ENCODE results near the gene CCDC187. TPM values are rescaled to one million over a fixed set of nuclear protein-coding genes. Genes with fewer than 3 reads are reported as not detected.
A peak's percentile ranks its signal among the peaks of the same experiment; 100 is the strongest.

The CCDC187 gene
- total RNA-seq, 5 donors from 2014 or later (not counting 1 experiment from before 2014, with no cell fraction given) = 0.07 to 0.20 (median 0.09) TPM; not detected in 1

DNA sequence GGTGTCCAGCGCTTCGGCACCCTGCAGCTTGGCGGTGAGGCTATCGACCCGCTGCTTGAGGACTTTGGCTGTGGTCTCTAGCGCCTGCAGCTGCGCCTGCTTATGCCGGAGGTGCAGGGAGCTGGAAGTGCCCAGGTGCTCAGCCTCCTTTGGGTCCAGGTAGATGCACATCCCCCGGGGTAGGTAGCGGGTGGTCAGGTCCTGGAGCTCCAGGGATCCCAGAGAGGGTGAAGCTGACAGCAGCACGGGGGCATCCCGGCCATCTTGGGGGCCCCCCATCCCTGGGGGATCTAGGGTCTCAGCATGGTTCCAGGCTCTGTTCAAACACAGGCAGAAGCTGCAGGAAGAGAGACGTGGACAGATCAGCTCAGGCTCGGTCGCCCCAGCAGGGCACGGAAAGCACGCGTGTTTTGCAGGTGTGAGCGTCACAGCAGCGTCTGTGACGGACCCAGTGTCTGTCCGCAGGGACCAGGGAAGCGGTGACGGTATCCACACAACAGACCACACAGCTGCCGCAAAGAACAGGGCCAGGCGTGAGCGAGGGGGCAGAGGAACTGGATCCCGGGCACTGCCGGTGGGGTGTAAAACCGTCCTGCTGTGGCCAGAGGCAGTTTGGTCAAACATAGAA lies 17.4 kb downstream of the CCDC187 start:
- H3K27ac Mint-ChIP-seq = no peak overlapping the region
- H3K4me3 Mint-ChIP-seq = no peak overlapping the region
- H3K27me3 Mint-ChIP-seq = peaks cover 5 to 8% of the 10 kb centered on the region in 2 donors
- Histone ChIP-seq H3K9me3 (no peaks in the 10 kb centered on the region), H3K27ac (ENCODE audit: low read length) (no peak overlapping the region), H3K4me1 (ENCODE audit: control insufficient read depth in 1 of 2, extremely low read depth in 1 of 2, insufficient read depth in 2 of 2, low read length in 2 of 2) (peaks cover 0 to 17% of the 10 kb centered on the region in 2 experiments), H3K36me3 (ENCODE audit: control insufficient read depth in 2 of 2, extremely low read depth in 1 of 2, insufficient read depth in 1 of 2, low read length in 1 of 2) (no peaks in the 10 kb centered on the region), H3K4me3 (ENCODE audit: control insufficient read depth in 1 of 2, extremely low read depth in 1 of 2, low read length in 1 of 2) (no peak overlapping the region), H3K27me3 (replicated peaks in 1 of 2; ENCODE audit: control insufficient read depth in 2 of 2, extremely low read depth in 1 of 2, insufficient read depth in 2 of 2, low read length in 1 of 2) (peaks cover 0 to 49% of the 10 kb centered on the region in 2 experiments)
- DNase-seq (no peak), ATAC-seq (replicated peaks in 1 of 4) (no peak)
- CTCF ChIA-PET = interaction anchor here in 1 of 2 donors (0.6 kb wide), 1 partner anchor 111 kb away, joined by 3 read pairs; no protein-coding TSS in a partner anchor
- no peaks in the 10 kb centered on the region for H3K36me3 Mint-ChIP-seq
- no peaks in the 10 kb centered on the region for H3K9me3 Mint-ChIP-seq
- WGBS (ENCODE audit: insufficient coverage) = 90% methylated on average over 30 of the region's 30 CpGs
- H3K4me1 Mint-ChIP-seq = peaks cover 2 to 8% (median 6%) of the 10 kb centered on the region in 3 donors
- POLR2A ChIA-PET = no interaction called here

DNA sequence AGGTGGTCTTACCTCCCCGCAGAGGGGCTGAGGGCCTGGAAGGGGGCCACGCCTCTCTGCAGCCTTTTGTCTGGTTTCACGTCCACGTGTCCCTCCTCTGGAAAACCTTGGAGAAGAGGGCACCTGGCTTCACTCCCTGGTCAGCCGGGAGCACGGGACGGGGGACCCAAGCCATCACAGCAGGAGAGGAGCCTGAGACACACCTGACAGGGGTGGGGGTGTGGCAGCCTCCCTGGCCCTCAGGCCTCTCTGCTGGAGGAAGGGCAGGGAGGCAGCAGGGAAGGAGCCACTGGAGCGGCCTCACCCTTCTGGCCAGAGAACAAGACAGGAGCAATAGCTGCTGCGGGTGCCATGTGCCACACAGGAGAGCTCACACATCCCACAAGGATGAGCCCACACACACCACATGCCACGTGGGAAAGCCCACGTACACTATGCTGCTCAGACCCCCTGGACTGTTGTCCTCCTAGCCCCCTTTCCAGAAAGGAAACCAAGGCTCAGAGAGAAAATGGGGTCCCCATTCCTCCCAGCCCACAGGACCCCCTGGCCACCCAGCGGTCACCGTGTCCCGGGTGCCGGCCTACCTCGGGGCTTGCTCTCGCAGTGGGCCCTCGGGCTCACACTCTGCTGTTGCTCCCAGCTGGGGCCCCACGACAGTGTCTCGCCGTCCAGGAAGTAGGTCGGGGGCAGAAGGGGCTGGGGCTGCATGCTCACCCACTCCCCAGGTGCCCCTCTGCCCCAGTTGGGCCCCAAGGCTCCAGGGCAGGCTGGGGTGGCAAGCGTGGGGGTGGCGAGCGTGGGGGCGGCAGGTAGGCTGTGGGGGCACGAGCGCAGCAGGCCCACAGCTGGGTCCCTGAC lies 18.2 kb downstream of the CCDC187 start:
- peaks cover 0 to 17% of the 10 kb centered on the region in 2 experiments for H3K4me1 ChIP-seq (ENCODE audit: control insufficient read depth in 1 of 2, extremely low read depth in 1 of 2, insufficient read depth in 2 of 2, low read length in 2 of 2)
- DNase-seq = no peak
- 62% methylated on average over 19 of the region's 28 CpGs for WGBS (ENCODE audit: insufficient coverage)

DNA sequence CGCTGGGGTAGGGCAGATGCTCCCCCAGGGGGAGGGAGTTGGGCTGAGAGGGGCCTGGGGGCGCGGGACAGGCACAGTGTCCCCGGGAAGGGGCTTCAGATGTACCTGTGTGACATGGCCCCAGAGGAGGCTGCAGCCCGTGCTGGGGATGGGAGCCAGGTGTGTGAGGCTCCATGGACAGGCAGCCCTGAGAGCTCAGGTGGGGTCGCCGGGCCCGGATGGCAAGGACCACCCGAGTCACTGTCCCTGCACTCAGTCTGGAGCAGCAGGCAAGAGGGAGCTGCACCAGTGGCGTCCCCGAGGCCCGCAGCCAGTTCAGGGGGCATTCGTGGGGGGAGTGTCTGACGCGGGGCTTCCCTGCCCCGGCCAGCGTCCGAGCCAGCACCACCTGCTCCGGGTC lies 18.9 kb downstream of the CCDC187 start:
- Mint-ChIP-seq H3K27me3 (peaks cover 5 to 11% of the 10 kb centered on the region in 2 donors), H3K36me3 (no peaks in the 10 kb centered on the region), H3K4me3 (no peak overlapping the region), H3K27ac (no peak overlapping the region), H3K4me1 (peaks cover 2 to 8% (median 6%) of the 10 kb centered on the region in 3 donors), H3K9me3 (no peaks in the 10 kb centered on the region)
- POLR2A ChIA-PET = interaction anchor here in 1 of 2 donors (0.6 kb wide), 1 partner anchor 972 kb away, joined by 3 read pairs; no protein-coding TSS in a partner anchor
- WGBS (ENCODE audit: insufficient coverage) = 88% methylated on average over 16 of the region's 19 CpGs
- H3K4me1 ChIP-seq (ENCODE audit: control insufficient read depth in 1 of 2, extremely low read depth in 1 of 2, insufficient read depth in 2 of 2, low read length in 2 of 2) = peaks cover 0 to 17% of the 10 kb centered on the region in 2 experiments
- H3K9me3 ChIP-seq = no peaks in the 10 kb centered on the region
- H3K27me3 ChIP-seq (replicated peaks in 1 of 2; ENCODE audit: control insufficient read depth in 2 of 2, extremely low read depth in 1 of 2, insufficient read depth in 2 of 2, low read length in 1 of 2) = peaks cover 0 to 57% of the 10 kb centered on the region in 2 experiments
- no peak overlapping the region for H3K4me3 ChIP-seq (ENCODE audit: control insufficient read depth in 1 of 2, extremely low read depth in 1 of 2, low read length in 1 of 2)
- DNase-seq (no peak), ATAC-seq (replicated peaks in 1 of 4) (no peak)
- no peaks in the 10 kb centered on the region for H3K36me3 ChIP-seq (ENCODE audit: control insufficient read depth in 2 of 2, extremely low read depth in 1 of 2, insufficient read depth in 1 of 2, low read length in 1 of 2)
- CTCF ChIA-PET = no interaction called here
- no peak overlapping the region for H3K27ac ChIP-seq (ENCODE audit: low read length)

More for the DNA sequence above, 18.2 kb downstream of the CCDC187 start:
- Histone ChIP-seq H3K9me3 (no peaks in the 10 kb centered on the region), H3K27me3 (replicated peaks in 1 of 2; ENCODE audit: control insufficient read depth in 2 of 2, extremely low read depth in 1 of 2, insufficient read depth in 2 of 2, low read length in 1 of 2) (peaks cover 0 to 51% of the 10 kb centered on the region in 2 experiments), H3K27ac (ENCODE audit: low read length) (no peak overlapping the region), H3K36me3 (ENCODE audit: control insufficient read depth in 2 of 2, extremely low read depth in 1 of 2, insufficient read depth in 1 of 2, low read length in 1 of 2) (no peaks in the 10 kb centered on the region), H3K4me3 (ENCODE audit: control insufficient read depth in 1 of 2, extremely low read depth in 1 of 2, low read length in 1 of 2) (no peak overlapping the region)
- Mint-ChIP-seq H3K36me3 (no peaks in the 10 kb centered on the region), H3K4me1 (peaks cover 2 to 8% (median 6%) of the 10 kb centered on the region in 3 donors), H3K27ac (no peak overlapping the region), H3K27me3 (peaks cover 5 to 11% of the 10 kb centered on the region in 2 donors), H3K9me3 (no peaks in the 10 kb centered on the region), H3K4me3 (no peak overlapping the region)
- no peak for ATAC-seq (replicated peaks in 1 of 4)
- ChIA-PET CTCF (no interaction called here), POLR2A (interaction anchor here in 1 of 2 donors (0.6 kb wide), 1 partner anchor 971 kb away, joined by 3 read pairs; no protein-coding TSS in a partner anchor)

DNA sequence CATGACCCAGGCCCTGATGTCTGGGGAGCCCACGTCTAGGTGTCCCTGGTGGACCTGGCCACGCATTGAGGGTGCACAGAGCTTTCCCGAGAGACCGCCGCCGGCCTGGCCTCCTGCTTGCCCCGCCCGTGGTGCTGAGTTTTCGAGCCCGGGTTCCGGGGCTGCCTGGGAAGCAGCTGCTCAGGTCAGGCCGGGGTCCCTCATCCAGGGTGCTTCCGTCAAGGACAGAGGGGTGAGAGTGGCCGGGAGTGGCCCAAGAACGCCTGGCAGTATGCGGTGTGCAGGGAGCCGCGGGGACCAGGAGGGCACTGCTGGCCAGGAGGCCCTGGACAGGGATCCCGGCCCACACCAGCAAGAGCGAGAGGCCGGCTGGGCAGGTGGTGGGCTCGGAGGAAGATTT lies 19.6 kb downstream of the CCDC187 start:
- ChIA-PET POLR2A (interaction anchor here in 1 of 2 donors (0.5 kb wide), 1 partner anchor 19 kb away, joined by 5 read pairs; no protein-coding TSS in a partner anchor), CTCF (no interaction called here)
- Histone ChIP-seq H3K4me1 (ENCODE audit: control insufficient read depth in 1 of 2, extremely low read depth in 1 of 2, insufficient read depth in 2 of 2, low read length in 2 of 2) (peaks cover 0 to 17% of the 10 kb centered on the region in 2 experiments), H3K4me3 (ENCODE audit: control insufficient read depth in 1 of 2, extremely low read depth in 1 of 2, low read length in 1 of 2) (no peak overlapping the region), H3K27me3 (replicated peaks in 1 of 2; ENCODE audit: control insufficient read depth in 2 of 2, extremely low read depth in 1 of 2, insufficient read depth in 2 of 2, low read length in 1 of 2) (peaks cover 0 to 61% of the 10 kb centered on the region in 2 experiments), H3K9me3 (no peaks in the 10 kb centered on the region), H3K27ac (ENCODE audit: low read length) (no peak overlapping the region), H3K36me3 (ENCODE audit: control insufficient read depth in 2 of 2, extremely low read depth in 1 of 2, insufficient read depth in 1 of 2, low read length in 1 of 2) (no peaks in the 10 kb centered on the region)
- DNase-seq (no peak), ATAC-seq (replicated peaks in 1 of 4) (no peak)
- no peaks in the 10 kb centered on the region for H3K9me3 Mint-ChIP-seq
- H3K4me1 Mint-ChIP-seq = peaks cover 2 to 8% (median 6%) of the 10 kb centered on the region in 3 donors
- H3K4me3 Mint-ChIP-seq = no peak overlapping the region
- 89% methylated on average over 22 of the region's 22 CpGs for WGBS (ENCODE audit: insufficient coverage)
- H3K27ac Mint-ChIP-seq = no peak overlapping the region
- peaks cover 5 to 11% of the 10 kb centered on the region in 2 donors for H3K27me3 Mint-ChIP-seq
- no peaks in the 10 kb centered on the region for H3K36me3 Mint-ChIP-seq

DNA sequence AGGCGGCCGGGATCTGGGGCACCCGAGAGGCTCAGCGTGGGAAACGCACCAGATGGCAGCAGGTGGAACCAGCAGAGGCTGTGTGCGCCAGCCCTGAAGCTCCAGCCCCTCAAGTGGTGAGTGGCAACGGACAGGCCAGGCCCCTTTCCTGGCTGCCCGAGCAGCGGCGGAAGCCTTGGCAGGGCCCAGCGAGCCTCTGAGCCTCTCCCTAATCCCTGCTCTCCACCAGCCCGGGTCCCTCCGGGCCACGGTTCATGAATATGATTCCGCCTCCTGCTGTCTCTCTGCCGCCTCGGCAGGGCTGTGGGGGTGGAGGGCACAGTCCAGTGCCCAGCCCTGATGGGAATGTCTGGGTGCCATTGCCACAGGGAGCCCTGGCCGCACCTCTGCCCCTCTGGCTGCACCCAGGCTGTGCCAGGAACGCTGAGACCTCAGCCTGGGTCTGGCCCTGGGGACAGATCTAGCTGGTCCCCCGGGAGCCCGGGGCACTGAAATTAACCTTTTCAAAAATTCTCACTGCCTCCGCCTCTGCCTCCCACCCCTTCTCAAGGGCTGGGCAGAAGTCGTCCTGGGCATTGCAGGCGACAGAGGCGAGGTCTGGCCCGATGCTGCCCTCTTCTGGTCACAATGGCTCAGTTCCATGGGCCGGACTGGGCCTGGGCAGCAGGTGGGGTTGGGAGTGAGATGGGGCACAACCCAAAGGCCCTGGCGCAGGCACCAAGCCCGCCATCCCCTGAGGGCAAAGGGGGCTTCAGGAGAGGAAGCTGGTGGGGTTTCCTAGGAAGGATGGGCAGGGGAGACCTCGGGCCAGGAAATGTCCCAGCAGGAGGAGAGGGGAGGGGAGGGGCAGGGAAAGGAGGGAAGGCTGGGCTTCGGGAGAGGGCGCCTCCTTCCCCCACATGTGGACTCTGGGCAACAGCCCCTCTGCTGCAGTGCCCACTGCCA lies 20.3 kb downstream of the CCDC187 start:
- ChIA-PET POLR2A (interaction anchor here in 1 of 2 donors (0.5 kb wide), 1 partner anchor 19 kb away, joined by 5 read pairs; no protein-coding TSS in a partner anchor), CTCF (no interaction called here)
- H3K9me3 ChIP-seq = no peaks in the 10 kb centered on the region
- Mint-ChIP-seq H3K9me3 (no peaks in the 10 kb centered on the region), H3K4me1 (peaks cover 2 to 8% (median 6%) of the 10 kb centered on the region in 3 donors), H3K4me3 (peak overlapping the region in 2 of 3 donors; percentile 35 to 52), H3K27ac (no peak overlapping the region), H3K27me3 (peaks cover 5 to 11% of the 10 kb centered on the region in 2 donors), H3K36me3 (no peaks in the 10 kb centered on the region)
- DNase-seq = peak; percentile 19 to 82 (median 59)
- H3K27ac ChIP-seq (ENCODE audit: low read length) = no peak overlapping the region
- ATAC-seq (replicated peaks in 1 of 4) = peak; percentile 87 to 94 (median 92)
- no peaks in the 10 kb centered on the region for H3K36me3 ChIP-seq (ENCODE audit: control insufficient read depth in 2 of 2, extremely low read depth in 1 of 2, insufficient read depth in 1 of 2, low read length in 1 of 2)
- H3K4me1 ChIP-seq (ENCODE audit: control insufficient read depth in 1 of 2, extremely low read depth in 1 of 2, insufficient read depth in 2 of 2, low read length in 2 of 2) = peaks cover 0 to 17% of the 10 kb centered on the region in 2 experiments
- 33% methylated on average over 23 of the region's 32 CpGs for WGBS (ENCODE audit: insufficient coverage)
- H3K4me3 ChIP-seq (ENCODE audit: control insufficient read depth in 1 of 2, extremely low read depth in 1 of 2, low read length in 1 of 2) = no peak overlapping the region
- H3K27me3 ChIP-seq (replicated peaks in 1 of 2; ENCODE audit: control insufficient read depth in 2 of 2, extremely low read depth in 1 of 2, insufficient read depth in 2 of 2, low read length in 1 of 2) = peaks cover 0 to 60% of the 10 kb centered on the region in 2 experiments

All from T-cell (primary cell).